Measurements from ENCODE around the gene PRKAR1A.
"Not testable (repeated sequence)": the region's sequence is repeated elsewhere in the genome, so short reads cannot be mapped to it uniquely, and the experiment has no call there.

Gene PRKAR1A

DNA sequence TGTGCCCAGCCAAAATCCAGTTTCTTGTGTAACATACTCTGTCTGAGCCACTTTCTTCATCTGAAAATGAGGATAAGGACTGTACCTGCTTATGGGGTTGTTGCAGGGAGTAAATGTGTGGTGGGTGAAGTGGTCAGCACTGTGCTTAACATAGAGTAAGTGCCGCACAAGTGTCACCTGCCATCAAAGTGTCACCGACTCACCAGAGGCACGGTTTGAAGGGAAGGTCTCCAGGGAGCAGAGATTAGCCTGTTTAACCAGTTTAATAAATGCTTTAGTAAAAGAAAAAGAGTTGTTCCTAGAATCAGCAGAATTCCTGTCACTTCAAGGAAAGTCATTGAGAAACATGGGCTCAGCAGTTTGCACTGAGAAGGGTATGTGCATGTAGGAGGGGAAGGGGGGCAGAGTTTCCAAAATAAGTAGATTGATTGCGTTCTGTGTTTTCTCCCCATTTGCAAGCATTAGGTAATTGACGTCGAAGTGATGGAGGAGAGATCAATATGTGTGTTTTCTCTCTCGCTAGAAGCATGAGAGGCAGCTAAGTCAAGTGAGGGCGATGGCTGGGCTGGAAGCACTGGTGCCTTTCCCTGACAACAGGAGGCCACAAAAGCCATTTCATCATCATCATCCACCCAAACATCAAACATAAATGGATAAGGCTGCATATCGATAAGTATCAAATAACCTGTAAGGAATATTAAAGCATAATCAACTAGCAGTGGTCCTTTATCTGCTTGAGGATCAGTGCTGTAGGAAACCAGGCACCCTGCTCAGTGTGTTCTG is 69.8 kb downstream of the PRKAR1A start:
- DNase-seq = no peak

DNA sequence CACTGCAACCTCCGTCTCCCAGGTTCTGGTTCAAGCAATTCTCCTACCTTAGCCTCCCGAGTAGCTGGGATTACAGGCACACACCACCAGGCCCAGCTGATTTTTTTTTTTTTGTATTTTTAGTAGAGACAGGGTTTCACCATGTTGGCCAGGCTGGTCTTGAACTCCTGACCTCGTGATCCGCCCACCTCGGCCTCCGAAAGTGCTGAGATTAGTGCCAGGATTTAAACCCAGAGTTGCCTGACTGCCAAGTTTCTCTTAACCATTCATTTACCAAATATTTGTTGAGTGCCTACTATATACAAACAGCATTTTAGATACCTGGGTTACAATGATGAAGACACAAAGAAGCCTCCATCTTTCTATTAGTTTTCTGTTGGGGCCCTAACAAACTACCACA is 70.6 kb downstream of the PRKAR1A start:
- not testable (repeated sequence) for DNase-seq

DNA sequence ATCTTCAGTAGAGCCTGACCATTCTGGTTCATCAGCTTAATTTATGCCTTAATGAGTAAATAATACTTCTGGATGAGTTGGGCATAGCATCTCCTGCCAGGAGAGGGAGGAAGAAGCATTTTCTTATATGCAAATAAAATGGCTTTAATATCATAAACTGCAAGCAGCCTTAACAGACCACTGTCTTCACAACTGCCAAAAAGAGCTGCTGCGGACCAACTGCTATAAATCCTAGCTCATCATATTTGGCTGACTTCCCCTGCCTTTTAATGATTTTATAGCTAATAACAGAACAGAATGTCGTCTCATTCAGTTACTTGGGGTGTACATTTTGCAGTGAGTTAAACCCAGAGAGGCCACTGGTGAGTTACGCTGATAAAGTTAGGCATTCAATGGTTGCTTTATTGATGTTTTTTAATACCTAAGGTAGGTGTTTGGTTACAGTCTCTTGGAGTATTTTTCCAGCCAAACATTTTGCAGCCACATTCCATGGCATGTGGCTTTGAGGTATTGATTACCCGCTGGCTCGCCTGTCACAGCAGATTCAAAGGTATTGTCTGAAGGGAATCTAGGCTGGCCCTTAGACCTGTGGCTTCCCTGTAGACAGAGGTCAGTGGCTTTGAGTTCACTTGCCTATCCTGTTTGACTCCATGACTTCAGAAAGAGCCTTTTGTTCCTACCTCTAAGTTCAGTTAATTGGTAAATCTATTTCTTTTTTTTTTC is 72.5 kb downstream of the PRKAR1A start:
- no peak for DNase-seq

DNA sequence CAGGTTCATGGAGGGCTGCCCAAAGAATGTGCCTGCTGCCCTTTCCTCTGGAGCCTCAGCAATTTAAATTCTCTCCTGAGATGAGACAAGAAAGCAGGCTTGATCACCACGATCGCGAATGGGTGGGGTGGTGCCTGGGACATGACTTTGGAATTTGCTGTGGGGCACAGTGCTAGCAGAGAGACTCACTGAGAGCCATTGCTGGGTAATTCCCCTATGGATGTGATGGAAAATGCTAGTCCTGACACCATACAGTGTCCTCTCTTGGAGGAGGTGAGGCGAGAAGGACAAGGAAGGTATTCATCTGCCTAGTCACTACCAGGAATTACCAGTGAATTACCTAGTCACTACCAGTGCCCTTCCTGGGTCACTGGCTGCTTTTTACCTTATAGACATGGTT is 73.4 kb downstream of the PRKAR1A start:
- DNase-seq = no peak

DNA sequence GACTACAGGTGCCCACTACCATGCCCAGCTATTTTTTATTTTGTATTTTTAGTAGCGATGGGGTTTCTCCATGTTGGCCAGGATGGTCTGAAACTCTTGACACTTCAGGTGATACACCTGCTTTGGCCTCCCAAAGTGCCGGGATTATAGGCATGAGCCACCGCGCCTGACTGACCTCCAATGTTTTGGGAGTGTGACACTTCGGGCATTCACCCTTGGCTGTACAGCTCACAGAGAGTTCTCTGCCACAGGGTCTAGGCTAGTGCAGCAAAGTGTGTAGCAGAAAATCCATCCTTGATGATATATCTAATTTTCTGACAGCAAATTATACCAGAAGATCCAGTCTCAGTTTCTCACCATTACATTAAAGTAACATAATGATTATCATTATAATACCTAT is 74.8 kb downstream of the PRKAR1A start:
- DNase-seq = no peak

DNA sequence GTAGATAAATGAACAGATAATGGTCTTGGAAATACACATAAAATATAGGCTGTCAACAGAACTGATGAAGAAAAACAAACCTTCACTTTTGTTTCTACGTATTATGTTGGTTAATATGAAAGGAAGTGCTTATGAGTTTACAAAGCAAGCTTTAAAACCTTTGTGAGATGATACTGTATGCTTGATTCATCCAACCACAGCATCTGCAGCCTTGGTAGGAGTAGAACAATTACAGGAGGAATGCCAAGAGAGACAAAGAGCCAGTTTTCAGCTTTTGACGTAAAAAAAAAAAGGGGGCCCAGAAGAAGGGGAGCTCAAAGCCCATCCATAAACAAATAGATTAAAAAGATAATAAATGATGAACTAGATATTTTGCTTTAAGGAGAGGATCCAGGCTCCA is 75.6 kb downstream of the PRKAR1A start:
- no peak for DNase-seq

DNA sequence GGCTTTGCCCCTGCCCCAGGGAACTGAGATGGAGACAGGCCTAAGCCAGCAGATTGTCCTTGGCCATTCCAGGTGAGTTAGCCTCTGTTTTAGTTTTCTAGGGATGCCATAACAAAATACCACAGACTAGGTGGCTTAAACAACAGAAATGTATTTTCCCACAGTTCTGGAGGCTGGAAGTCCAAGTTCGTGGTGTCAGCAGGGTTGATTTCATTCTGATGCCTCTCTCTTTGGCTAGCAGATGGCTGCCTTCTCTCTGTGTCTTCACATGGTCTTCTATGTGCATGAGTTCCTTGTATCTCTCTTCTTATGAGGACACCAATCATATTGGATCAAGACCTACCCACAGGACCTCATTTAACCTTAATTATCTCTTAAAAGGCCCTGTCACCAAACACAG is 76.1 kb downstream of the PRKAR1A start:
- DNase-seq = no peak

DNA sequence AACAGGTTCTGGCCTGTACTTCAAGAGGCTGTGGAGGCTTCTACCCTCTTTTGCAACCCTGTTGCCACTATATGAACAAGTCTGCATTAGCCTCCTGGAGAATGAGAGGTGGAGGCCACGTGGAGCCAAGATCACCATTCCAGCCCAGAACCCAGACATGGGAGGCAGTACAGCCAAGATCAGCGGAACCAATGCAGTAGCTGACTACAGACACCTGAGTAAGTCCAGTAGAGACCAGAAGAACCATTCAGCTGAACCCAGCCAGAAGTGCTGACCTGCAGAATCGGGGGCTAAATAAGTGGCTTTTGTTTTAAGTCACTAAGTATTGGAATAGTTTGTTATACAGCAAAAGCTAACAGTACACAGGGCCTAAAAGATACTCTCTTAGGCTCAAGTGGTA is 76.9 kb downstream of the PRKAR1A start:
- no peak for DNase-seq

DNA sequence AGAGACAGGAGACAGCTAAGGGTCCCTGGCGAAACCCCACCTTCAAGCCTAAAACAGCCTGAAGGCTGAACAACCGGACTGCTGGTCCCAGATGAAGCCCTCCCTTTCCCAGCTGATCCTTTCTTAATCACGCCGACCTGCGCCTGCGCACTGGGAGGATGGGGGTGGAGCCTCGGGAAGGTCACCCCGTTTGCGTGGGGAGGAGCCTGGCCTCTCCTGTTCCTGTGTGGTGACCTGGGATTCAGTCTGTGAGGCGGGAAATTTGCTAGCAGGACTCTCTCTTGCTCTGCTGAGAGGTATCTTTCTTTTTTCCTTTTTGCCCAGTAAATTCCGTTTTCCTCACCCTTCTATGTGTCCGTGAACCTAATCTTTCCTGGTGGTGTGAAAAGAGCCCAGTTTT is 79.4 kb downstream of the PRKAR1A start:
- no peak for DNase-seq

DNA sequence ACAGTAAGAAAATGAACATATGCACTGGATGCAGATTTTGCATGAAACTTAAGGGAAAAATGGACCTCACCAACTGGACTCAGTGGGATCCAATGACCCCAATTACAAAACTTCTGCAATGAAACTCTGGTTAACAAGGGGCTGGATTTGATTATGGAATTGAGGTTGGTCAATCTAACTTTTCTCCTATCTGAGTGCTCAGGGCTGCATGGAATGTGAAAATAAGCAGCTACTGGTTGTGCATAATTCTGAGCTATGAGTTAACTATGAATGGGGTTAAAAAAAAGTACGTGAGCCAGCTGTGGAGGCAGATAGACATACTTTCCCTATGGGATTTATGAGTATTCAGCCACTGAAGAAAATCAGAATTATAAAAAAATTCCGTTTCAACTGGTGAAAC is 79.8 kb downstream of the PRKAR1A start:
- no peak for DNase-seq

DNA sequence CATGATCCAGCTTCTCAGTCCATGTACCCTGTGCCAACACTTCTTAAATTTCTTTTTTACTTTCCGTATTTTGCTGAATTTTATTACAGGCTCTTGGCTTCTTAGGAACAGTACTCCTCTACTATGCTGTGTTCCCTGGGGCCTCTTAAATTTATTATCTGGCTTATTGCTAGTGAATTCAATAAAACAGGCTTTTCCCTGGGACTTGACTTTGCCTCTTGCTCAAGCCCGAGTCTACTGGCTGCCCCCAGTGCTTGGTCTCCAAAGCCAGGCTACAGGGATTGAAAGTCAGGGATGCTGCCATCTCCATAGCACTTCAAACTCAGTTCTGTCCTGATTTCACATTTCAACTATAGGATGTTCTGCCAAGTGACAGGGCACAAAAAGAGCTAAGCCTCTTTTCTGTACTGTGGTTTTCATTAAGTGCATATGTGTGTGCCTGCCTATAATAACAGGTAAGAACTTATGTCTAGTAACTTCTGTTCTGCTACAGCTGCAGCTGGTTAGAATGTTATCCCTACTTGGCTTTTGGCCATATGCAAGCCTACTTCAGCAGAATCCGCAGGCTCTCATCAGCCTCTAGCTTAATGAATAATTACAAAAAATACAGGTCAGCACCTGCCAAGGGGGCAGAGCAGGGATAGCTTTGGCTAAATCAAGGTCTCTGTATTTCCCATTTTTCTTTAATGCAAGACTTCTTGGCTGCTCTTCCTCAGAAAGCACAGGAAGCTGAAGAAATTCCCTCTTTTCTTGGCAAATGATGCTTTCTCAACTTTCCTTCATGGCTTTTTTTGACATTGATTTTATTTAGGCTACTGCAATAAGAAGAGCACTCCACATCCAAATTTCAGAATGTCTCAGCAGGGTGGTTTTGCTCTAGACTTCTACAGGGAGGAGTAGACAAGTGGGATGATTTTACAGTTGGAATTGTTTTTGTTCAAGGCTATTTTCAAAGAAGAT is 80.7 kb downstream of the PRKAR1A start:
- DNase-seq = no peak

DNA sequence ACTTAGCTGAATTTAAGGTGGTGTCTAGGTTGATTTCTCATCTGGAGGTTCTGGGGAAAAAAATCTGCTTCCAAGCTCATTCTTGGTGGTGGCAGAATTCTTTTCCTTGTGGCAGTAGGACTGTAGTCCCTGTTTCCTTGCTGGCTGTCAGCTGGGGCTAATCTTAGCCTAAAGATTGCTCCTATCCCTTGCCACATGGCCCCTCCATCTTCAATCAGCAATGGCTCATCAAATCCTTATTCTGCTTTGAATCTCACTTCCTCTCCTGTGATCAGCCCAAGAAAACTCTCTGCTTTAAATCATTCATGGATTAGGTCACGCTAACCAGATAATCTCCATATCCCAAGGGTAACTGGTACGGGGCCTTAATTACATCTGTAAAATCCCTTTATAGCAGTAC is 82.3 kb downstream of the PRKAR1A start:
- DNase-seq = no peak

DNA sequence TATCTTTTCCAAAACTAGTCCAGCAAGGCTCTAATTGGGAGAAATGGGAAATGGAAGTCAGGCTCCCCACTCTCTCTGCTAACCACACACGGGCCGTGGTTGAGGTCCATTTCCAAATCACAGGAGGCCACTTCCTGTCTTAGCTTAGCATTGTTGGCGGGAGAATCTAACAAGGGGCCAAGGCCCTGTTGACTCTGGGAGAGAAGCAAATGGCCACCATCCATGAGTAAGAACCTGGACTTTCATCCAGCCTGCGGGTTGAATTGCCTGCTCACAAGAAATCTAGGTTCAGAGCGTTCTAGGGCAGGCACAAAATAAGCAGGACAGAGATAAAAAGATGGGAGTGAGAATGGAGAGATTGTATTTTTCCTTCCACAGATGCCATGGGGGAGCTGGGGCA is 83.3 kb downstream of the PRKAR1A start:
- DNase-seq = no peak

DNA sequence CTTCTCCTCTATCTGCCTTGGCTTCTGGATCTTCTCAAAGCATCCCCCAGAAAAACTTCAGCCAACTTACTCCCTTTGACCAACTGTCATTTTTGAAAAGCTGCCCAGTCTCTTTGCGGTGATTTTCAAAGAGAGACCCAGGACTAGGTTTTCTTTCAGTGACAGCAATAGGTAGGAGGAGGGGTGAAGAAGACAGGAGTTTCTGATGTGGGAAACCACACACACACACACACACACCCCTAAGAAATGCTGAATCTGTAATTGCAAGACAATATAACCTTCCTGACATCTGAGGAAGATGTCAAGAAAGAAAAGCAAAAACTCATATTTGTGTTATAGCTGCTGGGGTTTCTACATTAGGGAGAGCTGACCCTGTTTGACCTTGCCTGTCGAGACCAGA is 83.8 kb downstream of the PRKAR1A start:
- no peak for DNase-seq

DNA sequence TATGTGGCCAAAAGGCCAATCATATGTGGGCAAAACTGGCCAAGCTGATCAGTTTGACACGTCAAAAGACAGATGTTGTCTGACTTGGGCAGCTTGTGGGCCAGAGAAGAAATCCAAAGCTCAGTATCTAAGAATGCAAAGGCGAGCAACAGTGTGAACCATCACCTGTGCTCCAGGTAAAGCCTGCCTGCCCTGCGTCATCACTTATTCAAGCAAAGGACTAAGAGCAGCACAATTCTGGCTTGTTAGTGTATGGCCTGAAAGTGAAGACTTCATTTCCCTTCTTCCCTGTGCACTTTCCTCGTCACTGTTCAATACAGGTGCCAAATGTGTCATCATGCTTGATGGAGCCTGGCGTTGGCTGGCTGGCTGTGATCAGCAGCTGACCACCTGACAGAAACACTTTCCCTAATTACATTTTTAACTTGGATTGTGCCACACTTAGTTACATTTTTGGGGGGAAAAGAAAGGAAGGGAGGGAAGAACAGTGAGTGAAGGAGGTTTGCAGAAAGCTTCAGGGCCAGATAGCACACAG is 84.2 kb downstream of the PRKAR1A start:
- no peak for DNase-seq

DNA sequence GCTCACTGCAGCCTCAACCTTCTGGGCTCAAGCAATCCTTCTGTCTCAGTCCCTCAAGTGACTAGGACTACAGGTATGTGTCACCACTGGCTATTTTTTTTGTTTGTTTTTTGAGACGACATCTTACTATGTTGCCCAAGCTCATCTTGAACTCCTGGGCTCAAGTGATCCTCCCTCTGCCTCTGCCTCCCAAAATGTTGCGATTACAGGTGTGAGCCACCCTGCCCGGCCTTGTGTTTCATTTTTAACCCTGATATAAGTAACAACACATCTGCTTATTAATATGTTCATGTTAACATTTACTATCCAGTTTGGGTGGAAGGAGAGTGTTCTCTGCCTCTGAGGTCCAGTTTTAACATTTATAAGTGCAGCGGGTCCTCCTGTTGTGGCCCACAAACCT is 85.8 kb downstream of the PRKAR1A start:
- DNase-seq = no peak

DNA sequence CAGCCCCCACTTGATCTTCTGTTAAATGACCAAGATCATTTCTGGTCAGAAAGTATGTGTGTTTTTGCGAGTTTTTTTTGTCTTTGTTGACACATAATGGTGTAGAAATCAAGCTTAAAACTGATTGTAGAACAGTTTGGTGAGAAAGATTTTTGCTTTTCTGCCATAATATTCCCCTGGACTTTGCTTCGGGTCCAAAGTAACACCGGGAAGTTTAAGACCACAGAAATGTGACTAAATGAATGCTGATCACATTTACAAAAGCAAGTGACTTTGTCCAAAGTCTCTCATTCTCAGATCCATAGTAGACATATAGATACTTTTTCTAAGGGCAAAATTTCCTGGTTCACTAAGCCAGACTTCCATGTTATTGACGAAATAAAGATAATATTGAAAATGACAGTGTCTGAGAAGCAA is 86.3 kb downstream of the PRKAR1A start:
- DNase-seq = no peak

DNA sequence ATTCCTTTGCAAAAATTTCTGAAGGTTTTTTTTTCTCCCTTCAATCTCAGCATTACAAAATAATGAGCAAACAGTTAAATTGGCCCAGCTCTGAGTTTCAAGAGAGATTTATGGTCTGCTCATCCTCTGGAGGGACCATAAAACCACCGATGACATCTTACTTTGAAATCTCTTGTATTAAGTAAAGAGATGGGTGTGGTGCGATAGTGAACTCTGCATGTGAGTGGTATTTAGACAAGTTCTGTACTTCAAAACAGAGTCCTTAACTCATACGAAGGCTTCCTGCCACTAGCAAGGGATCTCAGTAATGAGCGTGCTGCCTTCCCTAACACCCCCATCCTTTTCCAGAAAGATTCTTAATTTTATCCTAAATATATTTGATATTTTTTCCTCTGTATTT is 86.9 kb downstream of the PRKAR1A start:
- DNase-seq = no peak

DNA sequence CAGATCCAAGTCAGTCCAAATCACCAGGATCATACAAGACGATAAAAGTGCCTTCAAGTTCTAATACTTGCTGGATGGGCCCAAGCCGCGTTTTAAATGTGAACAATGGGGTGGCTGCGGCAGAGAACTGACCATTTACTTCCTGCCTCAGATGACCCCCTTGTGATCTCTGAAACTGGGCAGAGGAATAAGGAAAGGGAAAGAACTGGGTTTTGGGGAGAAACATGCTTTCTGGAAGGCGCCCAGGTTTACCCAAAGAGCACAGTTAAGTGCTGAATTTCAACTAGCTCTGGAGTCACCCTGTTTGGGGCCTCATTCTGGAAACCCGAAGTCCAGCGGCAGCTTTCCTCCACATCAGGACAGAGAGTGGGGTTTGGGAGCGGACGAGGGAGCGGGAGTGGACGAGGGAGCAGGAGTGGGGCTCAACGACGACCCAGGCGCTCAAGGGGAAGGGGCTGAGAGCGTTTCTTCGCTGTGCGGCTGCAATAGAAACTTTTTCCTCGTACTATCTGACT is 87.4 kb downstream of the PRKAR1A start:
- DNase-seq = no peak

DNA sequence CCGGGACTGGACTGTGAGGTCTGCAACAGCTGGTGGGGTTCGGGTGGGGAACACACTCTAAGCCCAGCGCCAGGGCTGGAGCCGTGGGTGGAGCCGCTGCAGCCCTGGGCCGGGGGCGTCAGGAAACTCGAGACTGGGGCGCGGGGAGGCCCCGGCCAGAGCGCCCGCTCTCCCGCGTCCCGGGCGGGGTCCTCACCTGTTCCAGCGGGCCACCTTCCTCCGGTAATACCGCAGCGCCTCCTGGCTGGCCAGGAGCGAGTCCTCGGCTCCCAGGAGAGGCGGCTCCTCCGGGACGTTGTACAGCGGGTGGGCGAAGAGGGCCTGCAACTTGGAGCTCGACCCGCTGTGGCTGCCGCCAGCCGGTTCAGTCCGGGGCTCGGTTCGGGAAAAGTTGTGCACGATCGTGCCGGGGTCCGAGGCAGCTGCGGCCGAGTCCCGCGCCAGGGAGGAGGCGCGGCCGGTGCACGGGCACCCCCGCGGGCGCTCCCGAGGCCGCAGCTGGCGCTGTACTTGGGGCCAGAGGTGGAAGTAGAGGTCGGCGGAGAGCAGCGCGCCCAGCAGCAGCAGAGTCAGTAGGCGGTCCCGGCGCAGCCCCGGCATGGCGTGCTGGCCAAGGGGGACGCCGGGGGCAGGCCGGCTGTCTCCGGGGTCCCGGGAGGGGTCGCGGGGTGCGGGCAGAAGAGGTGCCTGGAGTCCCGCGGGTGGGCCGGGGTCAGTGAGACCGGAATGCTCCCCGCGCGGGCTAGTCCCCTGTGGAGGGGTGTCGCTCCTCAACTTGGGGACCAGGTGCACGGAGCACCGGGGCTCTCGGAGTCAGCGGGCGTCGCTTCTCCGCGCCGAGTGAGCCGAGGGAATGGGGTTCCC is 88.1 kb downstream of the PRKAR1A start:
- DNase-seq = no peak

All from DMS153 (cell line).